Activated T-helper 1 cell treated with Interleukin-2 at 50 U/mL for 16 hours (primary cell): ENCODE results near the gene CLN5.
"Not testable (repeated sequence)": the region's sequence is repeated elsewhere in the genome, so short reads cannot be mapped to it uniquely, and the experiment has no call there.

ENCODE experiments used
- DNase-seq: peaks from one replicate; pipeline ENCODE4 v3.0.0-alpha.2; 2020; ENCODE audit warnings: low read depth

The CLN5 gene

DNA sequence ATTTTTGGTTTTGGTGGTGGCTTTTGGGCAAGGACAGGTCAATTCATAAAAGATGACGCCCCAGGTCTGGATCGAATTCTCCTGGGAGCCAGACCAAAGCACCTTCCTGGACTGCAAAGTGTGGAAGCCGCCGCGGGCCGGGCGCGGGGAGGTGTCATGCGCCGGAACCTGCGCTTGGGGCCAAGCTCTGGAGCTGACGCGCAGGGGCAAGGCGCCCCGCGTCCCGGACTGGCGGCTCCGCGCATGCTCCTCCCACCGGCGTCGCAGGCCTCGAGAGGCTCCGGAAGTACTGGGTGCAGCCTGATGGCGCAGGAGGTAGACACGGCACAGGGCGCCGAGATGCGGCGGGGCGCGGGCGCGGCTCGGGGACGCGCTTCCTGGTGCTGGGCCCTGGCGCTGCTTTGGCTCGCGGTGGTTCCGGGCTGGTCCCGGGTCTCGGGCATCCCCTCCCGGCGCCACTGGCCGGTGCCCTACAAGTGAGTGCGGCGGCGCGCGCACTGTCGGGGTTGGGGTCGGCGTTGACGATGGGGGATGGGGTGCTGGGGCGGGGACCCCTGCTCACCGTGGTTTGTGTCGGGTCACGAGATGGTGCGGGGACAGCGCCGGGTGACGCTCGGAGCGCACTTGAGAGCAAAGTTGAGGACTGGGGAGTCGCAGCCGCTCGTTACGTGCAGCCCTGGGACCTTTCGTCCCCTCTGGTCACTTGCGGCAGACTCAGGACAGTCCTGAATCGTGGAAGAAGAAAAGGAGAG is at the start of gene CLN5:
Gene CLN5 (plus strand): TSS at position 286 of the 752 bp plus-strand sequence. CDS start 18 bp downstream, at position 304.
- DNase-seq, result peak; percentile 95

DNA sequence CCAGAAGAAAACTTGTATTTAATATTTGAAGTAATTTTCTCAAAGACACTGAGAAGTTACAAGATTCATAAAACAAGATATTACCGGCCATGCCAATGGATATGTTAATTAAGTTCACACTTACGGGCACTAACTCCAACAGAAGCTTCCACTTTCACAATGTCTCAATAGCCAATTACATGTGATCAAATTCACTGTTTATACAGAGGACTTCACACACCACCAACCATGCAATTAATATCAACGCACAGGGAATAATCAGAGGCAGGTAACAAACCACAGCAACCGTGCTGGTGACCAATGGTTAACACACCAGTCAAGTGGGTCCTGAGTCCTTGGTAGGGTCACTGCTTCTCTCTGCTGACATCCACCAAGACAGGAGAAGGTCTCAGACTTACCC is 49.5 kb upstream of the CLN5 start:
- no peak for DNase-seq

DNA sequence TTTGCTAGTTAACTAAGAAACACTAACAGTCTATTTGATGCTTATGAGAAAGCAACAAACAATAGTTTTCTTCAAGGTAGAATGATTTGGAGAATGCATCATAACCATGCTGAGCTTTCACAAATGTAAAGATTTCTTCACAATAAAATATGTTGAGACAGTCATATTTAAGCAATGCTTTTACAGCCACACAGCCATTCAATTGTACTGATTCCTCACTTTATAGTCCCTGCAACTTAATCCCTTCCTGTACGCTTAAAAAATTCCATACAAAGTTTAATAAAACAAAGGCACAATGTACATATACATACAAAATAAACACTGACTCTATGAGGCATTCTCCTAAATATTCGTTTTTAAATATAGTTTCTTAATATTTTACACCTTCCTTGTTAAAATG is 48.2 kb upstream of the CLN5 start:
- no peak for DNase-seq

DNA sequence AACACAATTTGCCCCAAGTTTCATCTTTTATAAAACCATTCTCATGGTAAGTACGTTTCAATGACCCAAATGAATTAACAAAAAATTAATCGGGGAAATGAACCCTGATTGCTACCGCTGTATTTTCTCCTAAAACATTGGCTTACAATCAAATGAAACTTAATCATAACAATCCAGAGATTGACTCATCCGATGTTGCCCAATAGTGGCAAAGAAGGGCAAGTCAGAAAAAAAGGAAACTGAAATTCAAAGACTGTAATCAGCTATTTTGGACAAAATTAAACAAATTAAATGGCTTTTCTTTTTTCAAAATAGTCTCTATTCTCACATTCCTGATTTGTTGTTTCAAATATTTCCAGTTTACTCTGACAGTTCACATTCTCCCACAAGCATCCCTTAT is 47.4 kb upstream of the CLN5 start:
- DNase-seq, result no peak

DNA sequence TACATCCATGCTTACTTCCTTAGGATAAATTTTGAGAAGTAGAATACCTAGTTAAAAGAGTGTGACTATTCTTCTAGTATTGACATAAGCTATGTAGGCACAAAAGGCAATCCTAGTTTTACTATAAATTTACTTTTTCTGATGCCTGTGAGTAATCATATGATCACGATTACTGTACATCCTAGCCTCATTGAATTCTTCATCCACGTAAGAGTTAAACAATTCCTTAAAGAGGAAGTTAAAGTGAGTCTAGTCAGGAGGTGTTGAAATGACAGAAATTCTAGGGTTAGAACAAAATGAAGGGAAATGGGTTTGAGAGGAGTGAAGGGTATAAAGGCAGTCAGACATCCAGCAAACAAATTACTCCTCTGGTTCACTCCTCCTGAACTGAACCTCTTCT is 43.7 kb upstream of the CLN5 start, which contains the start of gene ACOD1:
Gene ACOD1 (plus strand): TSS at position 363 of the 400 bp plus-strand sequence. CDS start 48 bp downstream, outside the sequence.
- no peak for DNase-seq

DNA sequence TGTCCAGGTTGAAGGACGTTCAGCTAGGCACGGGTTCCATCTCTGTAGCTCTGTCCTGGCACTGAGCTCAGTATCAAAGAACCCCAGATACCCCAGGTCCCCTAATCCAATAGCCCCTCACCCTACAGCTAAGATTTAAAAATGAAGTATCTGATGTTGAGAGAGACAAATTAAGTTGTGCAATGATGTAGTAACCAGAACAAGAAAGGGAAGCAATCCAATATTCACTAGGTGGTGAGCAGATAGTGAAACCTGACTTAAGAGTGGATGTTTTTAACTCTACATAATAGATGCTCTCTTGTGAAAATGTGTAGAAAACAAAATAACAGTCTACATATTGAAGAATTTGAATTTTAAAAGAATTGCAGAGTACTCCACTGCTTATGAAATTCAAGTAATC is 41.8 kb upstream of the CLN5 start:
- DNase-seq, result no peak

DNA sequence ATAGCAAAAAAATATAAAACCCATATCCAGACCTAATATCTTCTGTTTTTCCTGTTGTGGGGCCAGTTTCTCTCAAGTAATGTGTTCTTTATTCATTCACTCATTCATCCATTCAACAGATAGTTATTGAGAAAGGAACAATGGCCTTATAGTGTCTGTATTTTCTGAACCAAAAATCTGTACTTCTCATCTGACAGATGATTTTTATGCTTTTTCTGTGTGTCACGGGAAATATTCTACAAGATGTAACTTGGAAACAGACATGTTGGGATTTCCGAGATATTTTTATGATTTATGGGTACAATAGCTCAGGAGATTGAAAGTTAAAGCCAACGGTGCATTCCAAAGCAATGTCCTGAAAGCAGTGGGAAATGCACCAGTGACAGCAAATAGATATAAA is 37.9 kb upstream of the CLN5 start:
- no peak for DNase-seq

DNA sequence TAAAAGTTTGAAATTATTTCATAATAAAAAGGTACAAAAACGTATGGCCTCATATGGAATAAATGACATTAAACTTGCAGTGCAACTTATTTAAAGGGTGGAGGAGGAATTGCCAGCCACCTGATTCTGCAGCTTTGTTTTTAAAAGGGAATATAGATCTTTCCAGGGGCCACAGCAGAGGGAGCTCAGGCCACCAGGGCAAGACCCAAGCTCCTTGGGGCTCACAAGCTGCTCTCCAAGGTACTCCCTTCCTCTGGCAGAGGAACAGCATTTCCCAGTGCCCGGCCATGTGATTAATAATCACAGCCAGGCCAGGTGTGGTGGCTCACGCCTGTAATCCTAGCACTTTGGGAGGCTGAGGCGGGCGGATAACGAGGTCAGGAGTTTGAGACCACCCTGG is 37.3 kb upstream of the CLN5 start:
- DNase-seq, result no peak

DNA sequence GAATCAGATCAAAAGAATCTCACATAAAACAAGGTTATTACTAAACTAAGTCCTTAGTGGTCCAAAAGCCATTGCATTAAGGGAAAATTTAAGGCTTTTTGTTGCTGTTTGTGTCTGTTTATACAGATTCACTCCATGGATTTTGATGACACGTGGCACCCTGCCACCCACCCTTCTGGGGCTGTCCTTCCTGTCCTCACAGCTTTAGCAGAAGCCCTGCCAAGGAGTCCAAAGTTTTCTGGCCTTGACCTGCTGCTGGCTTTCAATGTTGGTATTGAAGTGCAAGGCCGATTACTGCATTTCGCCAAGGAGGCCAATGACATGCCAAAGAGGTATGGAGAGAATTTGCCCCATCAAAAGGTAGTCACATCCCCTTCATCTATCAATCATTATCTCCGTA is 36.7 kb upstream of the CLN5 start:
- no peak for DNase-seq

DNA sequence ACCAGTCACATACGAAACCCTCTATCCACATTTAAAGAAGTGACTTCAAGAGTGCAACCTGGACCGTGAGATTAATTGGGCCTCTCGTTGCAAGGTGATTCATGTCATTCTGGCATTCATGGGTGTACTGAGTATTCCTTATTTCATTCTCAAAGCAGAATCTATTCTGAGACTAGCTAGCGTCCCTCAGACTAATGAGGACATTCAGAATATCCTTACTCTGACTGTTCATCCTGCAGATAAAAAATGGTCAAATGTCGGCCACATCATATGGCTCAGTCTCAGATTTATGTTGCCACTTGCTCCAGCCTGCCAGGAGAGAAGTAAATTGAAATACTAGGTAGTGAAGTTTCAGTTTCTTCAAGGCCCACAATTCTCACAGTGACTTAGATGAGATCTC is 36.2 kb upstream of the CLN5 start:
- DNase-seq, result no peak

DNA sequence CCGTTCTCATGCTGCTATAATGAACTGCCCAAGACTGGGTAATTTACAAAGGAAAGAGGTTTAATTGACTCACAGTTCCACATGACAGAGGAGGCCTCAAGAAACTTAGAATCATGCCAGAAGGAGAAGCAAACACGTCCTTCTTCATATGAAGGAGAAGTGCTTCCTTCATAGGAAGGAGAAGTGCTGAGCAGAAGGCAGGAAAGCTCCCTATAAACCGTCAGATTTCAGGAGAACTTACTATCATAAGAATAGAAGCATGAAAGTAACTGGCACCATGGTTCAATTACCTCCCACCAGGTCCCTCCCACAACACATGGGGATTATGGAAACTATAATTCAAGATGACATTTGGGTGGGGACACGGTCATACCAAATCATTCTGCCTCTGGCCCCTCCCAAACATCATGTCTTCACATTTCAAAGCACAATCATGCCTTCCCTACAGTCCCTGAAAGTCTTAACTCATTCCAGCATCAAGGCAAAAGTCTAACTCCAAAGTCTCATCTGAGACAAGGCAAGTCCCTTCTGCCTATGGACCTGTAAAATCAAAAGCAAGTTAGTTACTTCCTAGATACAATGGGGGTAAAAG is 32.9 kb upstream of the CLN5 start:
- no peak for DNase-seq

DNA sequence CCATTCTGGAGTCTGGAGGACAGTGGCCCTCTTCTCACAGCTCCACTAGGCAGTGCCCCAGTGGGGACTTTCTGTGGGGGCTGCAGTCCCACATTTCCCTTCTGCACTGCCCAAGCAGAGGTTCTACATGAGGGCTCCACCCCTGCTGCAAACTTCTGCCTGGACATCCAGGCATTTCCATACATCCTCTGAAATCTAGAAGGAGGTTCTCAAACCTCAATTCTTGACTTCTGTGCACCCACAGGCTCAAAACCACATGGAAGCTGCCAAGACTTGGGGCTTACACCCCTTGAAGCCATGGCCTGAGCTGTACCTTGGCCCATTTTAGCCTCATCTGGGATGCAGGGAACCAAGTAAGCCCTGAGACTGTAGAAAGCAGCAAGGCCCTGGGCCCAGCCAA is 32.1 kb upstream of the CLN5 start:
- not testable (repeated sequence) for DNase-seq

DNA sequence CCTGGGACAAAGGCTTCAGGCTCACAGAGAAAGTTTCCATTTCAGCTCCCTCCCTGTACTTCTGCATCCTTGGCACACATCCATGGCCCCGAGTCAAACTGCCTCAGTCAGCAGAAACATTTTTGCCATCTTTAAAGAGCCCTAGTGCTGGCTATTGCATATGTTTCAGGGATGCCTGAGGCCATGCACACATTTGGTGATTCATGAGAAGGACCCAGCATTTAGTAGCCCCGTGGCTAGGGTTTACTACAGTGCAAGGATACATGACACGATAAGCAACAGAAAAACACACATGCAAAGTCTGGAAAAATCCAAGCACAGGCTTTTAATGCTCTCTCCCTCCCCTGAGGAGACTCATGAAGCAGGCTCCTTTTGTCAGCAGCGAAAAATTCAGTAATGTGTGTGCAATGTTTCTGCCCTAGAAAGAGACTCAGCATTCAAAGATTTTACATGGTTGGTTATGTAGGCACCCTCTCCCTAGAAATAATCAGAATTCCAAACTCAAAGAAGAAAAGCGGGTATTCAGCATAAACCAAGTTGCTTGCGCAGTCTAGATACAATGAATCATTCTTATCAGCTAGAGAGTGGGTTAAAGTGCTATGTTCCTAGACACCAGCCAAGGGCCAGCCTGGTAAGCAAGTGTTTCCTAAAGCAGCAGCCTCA is 26.0 kb upstream of the CLN5 start:
- DNase-seq, result no peak

DNA sequence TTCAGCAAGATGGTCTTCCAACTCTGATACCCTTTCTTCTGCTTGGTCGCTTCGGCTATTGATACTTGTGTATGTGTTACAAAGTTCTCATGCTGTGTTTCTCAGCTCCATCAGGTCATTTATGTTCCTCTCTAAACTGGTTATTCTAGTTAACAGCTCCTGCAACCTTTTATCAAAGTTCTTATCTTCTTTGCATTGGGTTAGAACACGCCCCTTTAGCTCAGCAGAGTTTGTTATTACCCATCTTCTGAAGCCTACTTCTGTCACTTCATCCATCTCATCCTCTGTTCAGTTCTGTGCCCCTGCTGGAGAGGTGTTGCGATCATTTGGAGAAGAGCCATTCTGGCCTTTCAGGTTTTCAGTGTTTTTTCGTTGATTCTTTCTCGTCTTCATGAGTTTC is 24.9 kb upstream of the CLN5 start:
- no peak for DNase-seq

DNA sequence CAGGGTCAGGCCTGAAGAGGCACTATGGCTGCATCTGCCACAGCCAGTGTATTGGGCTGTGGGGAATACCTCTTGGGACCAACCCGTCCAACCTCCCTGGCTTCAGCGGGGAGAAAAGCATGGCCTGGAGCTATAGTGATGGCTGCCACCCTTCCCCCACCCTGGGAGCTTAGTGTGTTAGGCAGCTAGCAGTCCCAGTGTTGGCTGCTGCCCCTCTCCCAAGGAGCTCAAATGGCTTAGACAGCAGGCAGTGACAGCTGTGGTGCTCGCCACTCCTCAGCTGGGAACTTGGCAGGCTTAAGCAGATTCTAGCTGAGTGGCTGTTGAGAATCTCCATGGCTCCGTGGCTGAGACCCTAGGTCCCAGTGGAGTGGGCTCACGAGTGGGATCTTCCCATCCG is 23.8 kb upstream of the CLN5 start:
- no peak for DNase-seq

DNA sequence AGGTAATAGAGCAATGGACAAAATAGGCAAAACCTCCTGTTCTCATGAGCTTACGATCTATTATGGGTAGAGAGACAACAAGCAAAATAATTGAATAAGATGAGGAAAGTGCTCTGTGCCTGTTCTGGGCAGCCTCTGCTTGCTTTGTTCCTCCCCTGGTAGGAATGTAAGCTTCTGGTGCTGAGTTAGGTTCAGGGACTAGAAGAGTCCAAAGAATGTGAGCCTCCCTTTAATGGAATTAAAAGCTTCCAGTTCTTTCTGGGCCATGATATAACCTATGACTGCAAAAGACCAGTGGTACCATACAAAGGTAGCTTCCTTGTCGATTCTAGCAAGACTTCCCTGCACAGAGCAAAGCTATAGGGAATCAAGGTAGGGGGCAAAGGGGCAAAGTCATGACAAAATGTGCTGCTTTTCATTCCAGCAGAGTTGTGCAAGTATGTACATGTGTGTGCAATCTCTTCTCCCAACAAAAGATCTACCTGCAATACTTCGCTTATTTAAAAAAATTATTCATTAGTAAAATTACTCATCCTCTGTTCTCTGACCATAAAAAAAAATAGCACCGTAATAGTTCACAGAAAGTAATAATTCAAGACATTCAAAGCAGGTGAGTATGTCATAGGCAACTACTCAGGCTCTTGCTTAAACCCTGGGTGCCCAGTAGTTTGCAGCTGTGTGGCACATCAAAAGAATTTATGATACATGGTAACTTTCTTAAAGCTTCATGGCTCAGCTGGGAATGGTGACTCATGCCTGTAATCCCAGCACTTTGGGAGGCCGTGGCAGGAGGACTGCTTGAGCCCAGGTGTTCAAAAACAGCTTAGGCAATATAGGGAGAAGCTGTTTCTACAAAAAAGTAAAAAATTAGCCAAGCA is 22.2 kb upstream of the CLN5 start:
- DNase-seq, result no peak

DNA sequence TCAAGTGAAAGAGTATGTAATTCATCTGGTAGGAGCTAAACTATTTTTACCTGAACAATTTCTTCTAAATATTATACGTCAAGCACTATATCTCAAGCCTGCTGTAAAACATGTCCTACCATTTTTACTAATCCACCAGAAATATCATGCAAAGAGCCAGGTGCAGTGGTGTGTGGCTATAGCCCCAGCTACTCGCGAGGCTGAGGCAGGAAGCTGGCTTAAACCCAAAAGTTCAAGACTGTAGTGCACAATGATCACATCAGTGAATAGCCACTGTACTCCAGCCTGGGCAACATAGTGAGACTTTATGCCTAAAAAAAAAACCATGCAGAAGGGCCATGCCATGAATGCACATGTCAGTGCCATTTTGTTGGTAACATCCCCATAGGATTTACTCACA is 20.7 kb upstream of the CLN5 start:
- no peak for DNase-seq

DNA sequence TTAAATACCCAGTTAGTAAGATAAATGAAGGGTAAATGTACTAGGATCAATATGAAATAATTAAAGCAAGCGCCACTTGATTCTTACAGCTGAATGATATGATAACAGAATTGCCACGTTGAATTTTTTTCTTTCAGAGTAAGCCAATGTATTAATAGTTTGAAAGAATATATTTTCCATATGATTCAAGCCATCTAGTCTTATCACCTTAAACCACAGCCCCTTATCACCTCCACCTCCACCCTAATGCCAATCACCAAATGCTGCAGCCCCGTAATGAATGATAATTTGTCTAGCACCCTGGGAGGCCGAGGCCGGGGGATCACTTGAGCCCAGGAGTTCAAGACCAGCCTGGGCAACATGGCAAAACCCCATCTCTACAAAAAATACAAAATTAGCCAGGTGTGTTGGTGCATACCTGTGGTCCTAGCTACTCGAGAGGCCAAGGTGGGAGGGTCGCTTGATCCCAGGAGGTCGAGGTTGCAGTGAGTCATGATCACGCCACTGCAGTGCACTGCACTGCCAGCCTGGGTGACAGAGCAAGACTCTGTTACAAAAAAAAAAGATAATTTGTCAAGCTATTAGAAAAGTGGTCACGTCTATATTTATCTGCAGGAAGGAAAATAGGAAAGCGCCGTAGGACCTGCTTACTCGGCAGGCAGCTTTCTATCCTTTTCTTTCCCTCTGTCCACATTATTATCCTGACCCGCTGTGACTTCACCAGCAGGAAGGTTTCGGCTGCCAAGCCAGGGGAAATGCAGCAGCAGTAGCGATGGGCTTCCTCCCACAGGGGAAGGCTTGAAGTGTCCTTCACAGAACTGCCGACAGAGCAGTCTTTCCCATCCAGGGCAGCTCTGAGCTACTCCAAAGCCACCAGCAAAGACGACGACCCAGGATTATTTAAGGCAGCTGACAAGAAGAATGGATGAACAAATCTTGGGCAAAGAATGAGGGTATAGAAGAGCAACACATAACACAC is 19.7 kb upstream of the CLN5 start:
- no peak for DNase-seq

DNA sequence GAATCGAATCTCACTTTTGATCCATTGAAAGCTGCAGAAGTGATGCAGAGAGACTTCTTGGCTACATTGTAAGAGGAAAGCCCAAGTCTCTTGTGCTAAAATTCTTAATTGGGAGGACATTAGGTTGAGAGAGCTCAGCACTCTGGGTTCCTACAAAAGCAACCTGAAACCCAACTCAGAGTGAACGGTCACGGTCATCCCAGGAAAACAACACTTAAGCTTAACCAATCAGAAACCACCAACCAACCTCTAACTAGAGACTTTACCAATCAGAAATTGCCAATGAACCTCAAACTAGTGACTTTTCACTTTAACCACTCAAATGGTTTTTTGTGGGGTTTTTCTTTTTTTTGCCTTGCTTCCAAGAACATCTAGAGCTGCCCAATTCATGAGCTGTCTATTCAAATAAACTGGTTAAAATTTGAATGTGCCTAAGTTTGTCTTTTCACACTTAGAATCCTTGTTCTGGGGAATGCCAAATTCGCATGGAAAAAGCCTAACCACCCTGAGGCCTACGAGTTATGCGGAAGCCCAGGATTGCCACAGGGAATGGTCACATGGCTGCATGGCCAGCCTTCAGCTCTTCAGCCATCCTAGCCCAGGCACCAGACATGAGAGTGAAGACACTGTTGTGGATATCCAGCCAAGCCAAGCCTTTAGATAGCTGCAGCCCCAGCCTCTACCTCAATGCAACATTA is 17.8 kb upstream of the CLN5 start:
- no peak for DNase-seq

DNA sequence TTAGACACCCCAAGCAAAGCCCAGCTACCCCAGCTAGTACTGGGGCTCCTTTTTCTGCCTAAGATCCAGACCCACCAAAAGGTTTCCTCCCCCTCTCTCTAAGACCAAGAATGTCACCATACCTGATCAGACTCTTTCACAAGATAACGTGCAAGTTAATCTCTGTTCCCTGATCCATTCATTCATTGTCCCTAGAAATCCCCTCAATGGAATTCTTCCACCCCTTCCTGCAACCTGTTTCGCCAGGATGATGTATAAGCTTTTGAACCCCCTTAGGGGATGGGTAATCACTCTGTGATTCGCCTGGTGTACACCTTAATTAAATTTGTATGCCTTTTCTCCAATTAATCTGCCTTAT is 17.3 kb upstream of the CLN5 start:
- no peak for DNase-seq

DNA sequence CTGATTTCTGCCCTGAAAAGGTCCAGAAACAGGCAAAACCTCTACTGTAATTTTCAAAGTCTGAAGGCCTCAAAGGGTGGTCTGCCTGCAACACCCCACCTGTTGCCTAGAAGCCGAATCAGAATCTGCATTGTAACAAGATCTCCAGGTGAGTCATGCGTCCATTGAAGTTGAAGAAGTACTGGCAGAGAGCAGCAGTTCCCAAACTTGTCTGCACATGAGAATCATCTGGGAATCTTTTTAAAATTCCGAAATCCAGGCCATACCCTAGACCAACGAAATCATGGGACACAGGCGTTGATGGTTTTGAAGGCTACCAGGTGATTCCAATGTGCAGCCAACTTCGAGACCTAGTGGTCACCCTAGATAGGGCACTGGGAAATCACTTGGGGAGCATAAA is 16.0 kb upstream of the CLN5 start:
- DNase-seq, result no peak
